Kidney epithelial cell (primary cell): ENCODE data around the gene UGT1A7. TPM values are rescaled to one million over a fixed set of nuclear protein-coding genes. Genes with fewer than 3 reads are reported as not detected.

Experiments used
- DNase-seq: peaks from one replicate; pipeline ENCODE4 v3.0.0-alpha.2; 2010; ENCODE audit warnings: low read depth
- H3K27me3 ChIP-seq: 2 replicates; pipeline ENCODE4 v1.6.0; 2011; ENCODE audit warnings: low read length; ENCODE audit not compliant: control insufficient read depth, insufficient read depth
- H3K36me3 ChIP-seq: 2 replicates; pipeline ENCODE4 v1.5.1; 2011; ENCODE audit warnings: low read length; ENCODE audit not compliant: control insufficient read depth, insufficient read depth
- H3K4me3 ChIP-seq: 2 replicates; pipeline ENCODE4 v1.5.1; 2011; ENCODE audit warnings: low read depth, mild to moderate bottlenecking, control low read depth, low read length
- CTCF ChIP-seq: IDR thresholded peaks from 2 replicates; pipeline ENCODE4 v1.5.1; 2011; ENCODE audit warnings: mild to moderate bottlenecking, moderate library complexity, low read length, control low read depth, inconsistent platforms; ENCODE audit not compliant: insufficient read depth, poor library complexity, severe bottlenecking
- total RNA-seq: library from RNA; depleted of rRNA; stranded (reverse); fragments of >200 nt; gene quantifications from 2 replicates; pipeline ENCODE4 v1.2.3, GENCODE V29; 2015

Gene UGT1A7
- total RNA-seq, 1 donor from 2014 or later, result not detected

GRCh38 chr2:233780771-233781170 is 99.1 kb downstream of the UGT1A7 start:
- Histone ChIP-seq H3K36me3 (no peaks in the 10 kb centered on the region), H3K4me3 (no peak overlapping the region), H3K27me3 (no peaks in the 10 kb centered on the region)
- DNase-seq, result no peak
- no peak for TF ChIP-seq CTCF

- Histone ChIP-seq H3K27me3 (no peaks in the 10 kb centered on the region), H3K36me3 (no peaks in the 10 kb centered on the region), H3K4me3 (no peak overlapping the region)
- no peak for DNase-seq
- no peak for TF ChIP-seq CTCF
Measured at GRCh38 chr2:233789554-233789953, 107.9 kb downstream of the UGT1A7 start.

GRCh38 chr2:233791151-233791882 is 109.6 kb downstream of the UGT1A7 start:
- Histone ChIP-seq H3K36me3 (no peaks in the 10 kb centered on the region), H3K27me3 (no peaks in the 10 kb centered on the region), H3K4me3 (no peak overlapping the region)
- TF ChIP-seq CTCF, result no peak
- DNase-seq, result no peak

GRCh38 chr2:233791883-233792329 is 110.2 kb downstream of the UGT1A7 start:
- H3K27me3 ChIP-seq, result no peaks in the 10 kb centered on the region
- H3K4me3 ChIP-seq, result no peak overlapping the region
- no peaks in the 10 kb centered on the region for H3K36me3 ChIP-seq
- DNase-seq, result no peak
- no peak for TF ChIP-seq CTCF

- H3K4me3 ChIP-seq, result no peak overlapping the region
- DNase-seq, result no peak
- no peaks in the 10 kb centered on the region for H3K36me3 ChIP-seq
- TF ChIP-seq CTCF, result no peak
- no peaks in the 10 kb centered on the region for H3K27me3 ChIP-seq
Measured at GRCh38 chr2:233792720-233793119, 111.0 kb downstream of the UGT1A7 start.

GRCh38 chr2:233793465-233794127 is 111.9 kb downstream of the UGT1A7 start:
- H3K4me3 ChIP-seq, result no peak overlapping the region
- DNase-seq, result no peak
- no peaks in the 10 kb centered on the region for H3K36me3 ChIP-seq
- TF ChIP-seq CTCF, result no peak
- no peaks in the 10 kb centered on the region for H3K27me3 ChIP-seq
